Muscle layer of duodenum (tissue), 2 donors: ENCODE data around the gene ETS2.
A peak's percentile ranks its signal among the peaks of the same experiment; 100 is the strongest.

ENCODE experiments used
- H3K27ac ChIP-seq: one replicate; pipeline ENCODE4 v1.7.0; 2013; ENCODE audit warnings: mild to moderate bottlenecking, low read length
- H3K27me3 ChIP-seq: one replicate; pipeline ENCODE4 v1.7.0; 2013; ENCODE audit warnings: low read depth, mild to moderate bottlenecking, control low read depth, low read length
- H3K36me3 ChIP-seq, 2 donors: one replicate each; pipeline ENCODE4 v1.7.0; 2013; ENCODE audit warnings: low read length in 2 of 2, control low read depth in 1 of 2, mild to moderate bottlenecking in 1 of 2; ENCODE audit not compliant: insufficient read depth in 2 of 2, control insufficient read depth in 1 of 2
- H3K4me1 ChIP-seq, 2 donors: one replicate each; pipeline ENCODE4 v1.7.0; 2013; ENCODE audit warnings: low read length in 2 of 2, mild to moderate bottlenecking in 2 of 2, control low read depth in 1 of 2, moderate library complexity in 1 of 2; ENCODE audit not compliant: insufficient read depth in 2 of 2, control insufficient read depth in 1 of 2
- H3K4me3 ChIP-seq, 2 donors: one replicate each; pipeline ENCODE4 v1.7.0; 2013; ENCODE audit warnings: low read length in 2 of 2, low read depth in 1 of 2, mild to moderate bottlenecking in 1 of 2
- H3K9me3 ChIP-seq, 2 donors: one replicate each; pipeline ENCODE4 v1.7.0; 2013; ENCODE audit warnings: low read length in 2 of 2, control low read depth in 1 of 2, mild to moderate bottlenecking in 1 of 2; ENCODE audit not compliant: control insufficient read depth in 1 of 2
- donor health status: healthy.

ETS2 gene

GRCh38 chr21:38794978-38795377, 10.8 kb upstream of the ETS2 start:
- Histone ChIP-seq H3K27ac (no peak overlapping the region), H3K36me3 (no peaks in the 10 kb centered on the region), H3K27me3 (no peaks in the 10 kb centered on the region), H3K9me3 (peaks cover 0 to 4% of the 10 kb centered on the region in 2 donors), H3K4me1 (no peaks in the 10 kb centered on the region), H3K4me3 (no peak overlapping the region)

DNA sequence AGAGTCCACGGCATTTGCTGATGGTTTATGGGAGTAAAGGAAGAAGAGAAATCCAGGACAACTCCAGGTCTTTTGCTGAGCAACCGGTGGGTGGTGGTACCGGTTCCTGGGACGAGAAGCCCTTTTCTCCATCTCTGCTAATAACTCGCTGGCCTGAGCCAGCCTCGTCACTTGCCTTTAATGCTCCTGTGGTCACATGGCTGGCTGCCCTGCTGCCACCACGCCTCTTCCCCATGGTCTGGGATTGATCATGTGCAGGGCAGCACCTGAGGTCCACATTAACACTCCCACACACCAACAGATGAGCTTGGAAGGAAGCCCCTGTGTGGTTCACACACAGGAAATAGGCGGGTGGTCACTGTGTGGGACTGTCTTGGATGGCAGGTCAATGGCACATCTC, 10.3 kb upstream of the ETS2 start:
- Histone ChIP-seq H3K27me3 (no peaks in the 10 kb centered on the region), H3K4me1 (no peaks in the 10 kb centered on the region), H3K27ac (no peak overlapping the region), H3K36me3 (no peaks in the 10 kb centered on the region), H3K9me3 (peaks cover 0 to 4% of the 10 kb centered on the region in 2 donors), H3K4me3 (no peak overlapping the region)

DNA sequence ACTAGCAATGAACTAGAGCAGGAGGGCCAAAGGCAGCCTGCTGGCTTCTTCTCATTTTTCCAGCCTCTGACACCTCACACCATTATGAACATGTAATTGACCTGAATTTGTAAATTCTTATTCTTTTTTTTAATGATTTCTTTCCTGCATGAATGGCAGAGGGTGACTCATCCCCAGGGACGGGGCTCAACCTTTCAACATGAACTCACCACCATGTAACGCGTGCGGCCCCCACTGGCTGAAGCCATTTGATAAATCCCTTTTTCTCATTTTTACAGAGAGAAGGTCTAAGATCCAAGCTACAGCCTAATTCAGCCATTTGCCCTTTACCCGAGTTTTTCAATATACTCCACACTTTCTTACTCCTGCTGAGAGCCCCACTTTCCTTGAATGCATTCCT, 9.3 kb upstream of the ETS2 start:
- no peak overlapping the region for H3K4me3 ChIP-seq
- H3K27ac ChIP-seq: no peak overlapping the region
- no peaks in the 10 kb centered on the region for H3K4me1 ChIP-seq
- H3K36me3 ChIP-seq: no peaks in the 10 kb centered on the region
- H3K9me3 ChIP-seq: peaks cover 0 to 4% of the 10 kb centered on the region in 2 donors
- no peaks in the 10 kb centered on the region for H3K27me3 ChIP-seq

DNA sequence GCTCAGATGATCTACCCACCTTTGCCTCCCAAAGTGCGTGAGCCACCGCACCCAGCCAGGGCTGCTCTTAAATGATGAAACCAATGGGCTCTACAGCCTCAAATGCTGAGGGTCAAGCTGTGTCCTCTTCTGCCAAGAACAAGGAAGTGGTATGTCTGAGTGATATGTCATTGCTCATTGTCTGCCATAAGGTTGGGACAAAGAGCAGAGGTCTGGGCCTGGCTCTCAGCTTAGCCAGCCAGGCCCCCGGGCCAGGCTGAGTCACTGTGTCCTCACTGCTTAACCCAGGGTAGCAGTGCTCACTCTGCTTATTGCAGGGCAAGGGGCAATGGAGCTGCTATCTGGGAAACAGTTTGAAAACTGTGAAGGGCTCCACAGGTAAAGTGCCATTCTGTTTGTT, 8.3 kb upstream of the ETS2 start:
- Histone ChIP-seq H3K4me3 (no peak overlapping the region), H3K4me1 (no peaks in the 10 kb centered on the region), H3K27me3 (no peaks in the 10 kb centered on the region), H3K27ac (peak overlapping the region; percentile 28), H3K9me3 (no peaks in the 10 kb centered on the region), H3K36me3 (no peaks in the 10 kb centered on the region)

- Histone ChIP-seq H3K36me3 (no peaks in the 10 kb centered on the region), H3K9me3 (no peaks in the 10 kb centered on the region), H3K27ac (peak overlapping the region; percentile 28), H3K4me1 (no peaks in the 10 kb centered on the region), H3K27me3 (no peaks in the 10 kb centered on the region), H3K4me3 (no peak overlapping the region)
Observed at GRCh38 chr21:38798081-38798480, 7.6 kb upstream of the ETS2 start.

DNA sequence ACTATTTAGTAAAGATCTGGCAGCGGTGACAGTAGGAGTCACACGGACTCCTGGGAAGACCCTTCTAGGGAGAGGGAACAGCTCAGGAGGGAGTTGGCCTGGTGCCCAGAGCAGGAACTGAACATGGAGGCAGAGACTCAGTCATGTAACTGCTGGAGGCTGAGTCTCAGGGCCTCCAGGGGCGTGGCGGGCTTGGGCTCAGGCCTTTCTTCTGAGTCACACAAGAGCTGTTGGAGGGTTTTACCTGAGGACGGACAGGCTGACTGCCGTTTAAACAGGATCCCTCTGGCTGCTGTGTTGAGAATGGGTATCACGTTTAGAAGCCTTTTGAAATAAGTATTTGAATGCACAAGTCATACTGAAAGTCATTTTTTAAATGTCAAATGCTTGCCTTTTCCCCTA, 7.2 kb upstream of the ETS2 start:
- no peaks in the 10 kb centered on the region for H3K27me3 ChIP-seq

GRCh38 chr21:38800046-38800758, 5.5 kb upstream of the ETS2 start:
- Histone ChIP-seq H3K4me3 (no peak overlapping the region), H3K36me3 (no peaks in the 10 kb centered on the region), H3K4me1 (peaks cover 0 to 5% of the 10 kb centered on the region in 2 donors), H3K27ac (no peak overlapping the region), H3K27me3 (no peaks in the 10 kb centered on the region), H3K9me3 (no peaks in the 10 kb centered on the region)

More for the DNA sequence above, 7.2 kb upstream of the ETS2 start:
- H3K36me3 ChIP-seq: no peaks in the 10 kb centered on the region
- H3K27ac ChIP-seq: peak overlapping the region; percentile 28
- no peaks in the 10 kb centered on the region for H3K4me1 ChIP-seq
- no peaks in the 10 kb centered on the region for H3K9me3 ChIP-seq
- no peak overlapping the region for H3K4me3 ChIP-seq

DNA sequence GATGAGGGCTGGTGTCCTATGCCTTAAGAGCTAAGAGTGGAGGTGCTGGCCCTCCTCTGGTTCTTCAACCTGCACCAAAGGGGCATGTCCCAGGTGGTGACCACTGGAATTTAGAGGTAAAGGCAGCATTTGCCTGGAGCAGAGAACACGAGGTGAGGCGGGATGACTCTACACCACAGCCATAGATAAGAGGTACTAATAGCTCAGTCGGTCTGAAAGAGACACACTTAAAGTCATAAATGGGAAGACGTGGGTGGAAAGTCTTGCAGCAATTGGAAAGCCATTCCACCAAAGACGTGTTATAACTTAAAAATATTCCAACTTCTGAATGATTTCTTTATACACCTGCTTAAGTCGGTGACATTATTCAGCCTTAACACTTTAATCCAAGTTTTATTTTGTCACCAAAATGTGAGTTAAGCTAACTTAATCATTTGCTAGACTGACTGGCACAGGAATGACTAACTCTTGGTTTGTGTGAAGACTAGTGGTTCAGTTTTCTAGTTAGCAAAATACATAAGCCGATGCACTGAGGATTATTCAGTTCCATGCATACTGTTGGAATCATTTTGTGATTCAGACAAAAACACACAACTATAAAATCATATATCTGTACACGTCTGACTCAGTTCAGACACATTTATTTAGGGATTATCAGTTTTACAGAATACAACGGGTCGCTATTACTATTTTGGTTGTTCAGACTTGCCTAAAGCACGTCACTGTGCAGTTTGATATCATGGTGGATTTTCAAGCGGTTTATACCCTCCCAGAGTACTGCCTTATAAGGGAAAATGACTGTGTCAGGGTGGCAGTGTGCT, 4.6 kb upstream of the ETS2 start:
- H3K4me3 ChIP-seq: no peak overlapping the region
- no peaks in the 10 kb centered on the region for H3K36me3 ChIP-seq
- no peak overlapping the region for H3K27ac ChIP-seq
- no peaks in the 10 kb centered on the region for H3K27me3 ChIP-seq
- peaks cover 0 to 5% of the 10 kb centered on the region in 2 donors for H3K4me1 ChIP-seq
- H3K9me3 ChIP-seq: no peaks in the 10 kb centered on the region

GRCh38 chr21:38802050-38803026, 3.4 kb upstream of the ETS2 start:
- no peaks in the 10 kb centered on the region for H3K36me3 ChIP-seq
- H3K9me3 ChIP-seq: no peaks in the 10 kb centered on the region
- H3K27ac ChIP-seq: peak overlapping the region; percentile 93
- H3K27me3 ChIP-seq: no peaks in the 10 kb centered on the region
- no peak overlapping the region for H3K4me3 ChIP-seq
- peaks cover 0 to 5% of the 10 kb centered on the region in 2 donors for H3K4me1 ChIP-seq

GRCh38 chr21:38803075-38803660, 2.6 kb upstream of the ETS2 start:
- peaks cover 0 to 11% of the 10 kb centered on the region in 2 donors for H3K4me1 ChIP-seq
- H3K36me3 ChIP-seq: peaks cover 0 to 2% of the 10 kb centered on the region in 2 donors
- peak overlapping the region; percentile 93 for H3K27ac ChIP-seq
- H3K9me3 ChIP-seq: no peaks in the 10 kb centered on the region
- no peaks in the 10 kb centered on the region for H3K27me3 ChIP-seq
- H3K4me3 ChIP-seq: no peak overlapping the region
